ENCODE data around the gene BIN2.

The BIN2 gene

GRCh38 chr12:51240971-51241370 lies 83.0 kb downstream of the BIN2 start:
- H3K27ac ChIP-seq (ENCODE audit: insufficient read depth in 1 of 2, low read depth in 1 of 2, low read length in 2 of 2, poor library complexity in 1 of 2, severe bottlenecking in 2 of 2): no peak overlapping the region

GRCh38 chr12:51238510-51239334 lies 85.3 kb downstream of the BIN2 start, which contains the start of gene DAZAP2:
DAZAP2 (plus strand) TSS chr12:51238826; CDS start chr12:51238908, 82 bp downstream.
- Histone ChIP-seq H3K27me3 (replicated peaks in 2 of 5; ENCODE audit: control insufficient read depth in 4 of 5, insufficient read depth in 5 of 5, low read length in 4 of 5) (no peaks in the 10 kb centered on the region), H3K4me1 (ENCODE audit: control extremely low read depth in 1 of 4, control insufficient read depth in 4 of 4, insufficient read depth in 4 of 4, low read length in 3 of 4) (peaks cover 7 to 38% (median 16%) of the 10 kb centered on the region in 4 experiments), H3K36me3 (ENCODE audit: control insufficient read depth in 4 of 4, insufficient read depth in 4 of 4, low read length in 3 of 4) (peaks cover 7 to 33% (median 26%) of the 10 kb centered on the region in 4 experiments), H3K9me3 (ENCODE audit: control extremely low read depth in 1 of 5, control insufficient read depth in 4 of 5, insufficient read depth in 2 of 5, low read depth in 1 of 5, low read length in 4 of 5) (no peaks in the 10 kb centered on the region), H3K4me3 (ENCODE audit: control insufficient read depth in 1 of 7, extremely low read depth in 1 of 7, insufficient read depth in 4 of 7, low read depth in 2 of 7, low read length in 6 of 7) (peak within 1 kb of the TSS; percentile 87 to 99 (median 97)), H3K27ac (ENCODE audit: insufficient read depth in 1 of 2, low read depth in 1 of 2, low read length in 2 of 2, poor library complexity in 1 of 2, severe bottlenecking in 2 of 2) (peak within 1 kb of the TSS; percentile 100)
- POLR2A ChIA-PET: interaction anchor here (0.7 to 1.7 kb wide), 7 partner anchors 10 to 88 kb away, joined by 3 to 24 read pairs (median 3); partner anchors contain the start of genes POU6F1, SMAGP and TFCP2
- WGBS (ENCODE audit: insufficient coverage): under 1% methylated on average over 54 of the region's 70 CpGs
- DNase-seq: peak; percentile 96 to 97 (median 97)
- CTCF ChIA-PET: interaction anchor here (0.9 to 3.0 kb wide), 4 partner anchors 9 to 21 kb away, joined by 3 to 10 read pairs (median 6); partner anchors contain the start of gene POU6F1

More at GRCh38 chr12:51240971-51241370, 83.0 kb downstream of the BIN2 start:
- ChIA-PET POLR2A (no interaction called here), CTCF (interaction anchor here (0.6 to 3.0 kb wide), 6 partner anchors 8 to 157 kb away, joined by 3 to 10 read pairs (median 4); partner anchors contain the start of gene POU6F1)
- peaks cover 9 to 46% (median 21%) of the 10 kb centered on the region in 4 experiments for H3K4me1 ChIP-seq (ENCODE audit: control extremely low read depth in 1 of 4, control insufficient read depth in 4 of 4, insufficient read depth in 4 of 4, low read length in 3 of 4)
- H3K27me3 ChIP-seq (replicated peaks in 2 of 5; ENCODE audit: control insufficient read depth in 4 of 5, insufficient read depth in 5 of 5, low read length in 4 of 5): no peaks in the 10 kb centered on the region
- H3K36me3 ChIP-seq (ENCODE audit: control insufficient read depth in 4 of 4, insufficient read depth in 4 of 4, low read length in 3 of 4): peaks cover 7 to 44% (median 28%) of the 10 kb centered on the region in 4 experiments
- DNase-seq: no peak
- 100% methylated on average over 1 of the region's 2 CpGs for WGBS (ENCODE audit: insufficient coverage)
- no peaks in the 10 kb centered on the region for H3K9me3 ChIP-seq (ENCODE audit: control extremely low read depth in 1 of 5, control insufficient read depth in 4 of 5, insufficient read depth in 2 of 5, low read depth in 1 of 5, low read length in 4 of 5)
- no peak overlapping the region for H3K4me3 ChIP-seq (ENCODE audit: control insufficient read depth in 1 of 7, extremely low read depth in 1 of 7, insufficient read depth in 4 of 7, low read depth in 2 of 7, low read length in 6 of 7)

GRCh38 chr12:51238037-51238509 lies 85.9 kb downstream of the BIN2 start:
- no peak for DNase-seq
- Histone ChIP-seq H3K36me3 (ENCODE audit: control insufficient read depth in 4 of 4, insufficient read depth in 4 of 4, low read length in 3 of 4) (peaks cover 7 to 29% (median 25%) of the 10 kb centered on the region in 4 experiments), H3K4me3 (ENCODE audit: control insufficient read depth in 1 of 7, extremely low read depth in 1 of 7, insufficient read depth in 4 of 7, low read depth in 2 of 7, low read length in 6 of 7) (peak overlapping the region; percentile 18 to 99 (median 97)), H3K9me3 (ENCODE audit: control extremely low read depth in 1 of 5, control insufficient read depth in 4 of 5, insufficient read depth in 2 of 5, low read depth in 1 of 5, low read length in 4 of 5) (peaks cover 0 to under 1% (median 0%) of the 10 kb centered on the region in 5 experiments), H3K27ac (ENCODE audit: insufficient read depth in 1 of 2, low read depth in 1 of 2, low read length in 2 of 2, poor library complexity in 1 of 2, severe bottlenecking in 2 of 2) (peak overlapping the region in 1 of 2 experiments; percentile 100), H3K27me3 (replicated peaks in 2 of 5; ENCODE audit: control insufficient read depth in 4 of 5, insufficient read depth in 5 of 5, low read length in 4 of 5) (no peaks in the 10 kb centered on the region), H3K4me1 (ENCODE audit: control extremely low read depth in 1 of 4, control insufficient read depth in 4 of 4, insufficient read depth in 4 of 4, low read length in 3 of 4) (peaks cover 7 to 38% (median 16%) of the 10 kb centered on the region in 4 experiments)
- ChIA-PET POLR2A (interaction anchor here (0.5 to 1.7 kb wide), 5 partner anchors 11 to 65 kb away, joined by 3 to 24 read pairs (median 4); partner anchors contain the start of genes POU6F1 and TFCP2), CTCF (interaction anchor here (0.9 to 3.0 kb wide), 4 partner anchors 8 to 21 kb away, joined by 3 to 10 read pairs (median 6); partner anchors contain the start of gene POU6F1)
- 0% methylated on average over 9 of the region's 10 CpGs for WGBS (ENCODE audit: insufficient coverage)

- no peak for DNase-seq
- peaks cover 0 to 4% (median 0%) of the 10 kb centered on the region in 5 experiments for H3K9me3 ChIP-seq (ENCODE audit: control extremely low read depth in 1 of 5, control insufficient read depth in 4 of 5, insufficient read depth in 2 of 5, low read depth in 1 of 5, low read length in 4 of 5)
- WGBS (ENCODE audit: insufficient coverage): 44% methylated on average over 3 of the region's 5 CpGs
- no peaks in the 10 kb centered on the region for H3K27me3 ChIP-seq (replicated peaks in 2 of 5; ENCODE audit: control insufficient read depth in 4 of 5, insufficient read depth in 5 of 5, low read length in 4 of 5)
- H3K4me3 ChIP-seq (ENCODE audit: control insufficient read depth in 1 of 7, extremely low read depth in 1 of 7, insufficient read depth in 4 of 7, low read depth in 2 of 7, low read length in 6 of 7): no peak overlapping the region
- H3K27ac ChIP-seq (ENCODE audit: insufficient read depth in 1 of 2, low read depth in 1 of 2, low read length in 2 of 2, poor library complexity in 1 of 2, severe bottlenecking in 2 of 2): no peak overlapping the region
- ChIA-PET CTCF (interaction anchor here (1.4 kb wide), 1 partner anchor 10 kb away, joined by 3 read pairs; no protein-coding TSS in a partner anchor), POLR2A (no interaction called here)
- H3K36me3 ChIP-seq (ENCODE audit: control insufficient read depth in 4 of 4, insufficient read depth in 4 of 4, low read length in 3 of 4): no peaks in the 10 kb centered on the region
- H3K4me1 ChIP-seq (ENCODE audit: control extremely low read depth in 1 of 4, control insufficient read depth in 4 of 4, insufficient read depth in 4 of 4, low read length in 3 of 4): peaks cover 0 to 7% (median 6%) of the 10 kb centered on the region in 4 experiments
Measured at GRCh38 chr12:51234530-51234929, 89.4 kb downstream of the BIN2 start.

- POLR2A ChIA-PET: interaction anchor here (0.7 kb wide), 1 partner anchor 166 kb away, joined by 7 read pairs; no protein-coding TSS in a partner anchor
- H3K27me3 ChIP-seq (replicated peaks in 2 of 5; ENCODE audit: control insufficient read depth in 4 of 5, insufficient read depth in 5 of 5, low read length in 4 of 5): no peaks in the 10 kb centered on the region
- DNase-seq: no peak
Measured at GRCh38 chr12:51232642-51233041, 91.3 kb downstream of the BIN2 start.

More at GRCh38 chr12:51232642-51233041, 91.3 kb downstream of the BIN2 start:
- CTCF ChIA-PET: no interaction called here
- H3K27ac ChIP-seq (ENCODE audit: insufficient read depth in 1 of 2, low read depth in 1 of 2, low read length in 2 of 2, poor library complexity in 1 of 2, severe bottlenecking in 2 of 2): no peak overlapping the region
- H3K4me1 ChIP-seq (ENCODE audit: control extremely low read depth in 1 of 4, control insufficient read depth in 4 of 4, insufficient read depth in 4 of 4, low read length in 3 of 4): no peaks in the 10 kb centered on the region
- no peak overlapping the region for H3K4me3 ChIP-seq (ENCODE audit: control insufficient read depth in 1 of 7, extremely low read depth in 1 of 7, insufficient read depth in 4 of 7, low read depth in 2 of 7, low read length in 6 of 7)
- no peaks in the 10 kb centered on the region for H3K36me3 ChIP-seq (ENCODE audit: control insufficient read depth in 4 of 4, insufficient read depth in 4 of 4, low read length in 3 of 4)
- peaks cover 0 to 4% (median 0%) of the 10 kb centered on the region in 5 experiments for H3K9me3 ChIP-seq (ENCODE audit: control extremely low read depth in 1 of 5, control insufficient read depth in 4 of 5, insufficient read depth in 2 of 5, low read depth in 1 of 5, low read length in 4 of 5)

All from common myeloid progenitor, CD34-positive (primary cell).